ENCODE data around the gene KLF1. TPM values are rescaled to one million over a fixed set of nuclear protein-coding genes. Genes with fewer than 3 reads are reported as not detected.

Gene KLF1
- total and polyA plus RNA-seq, 2 of the 8 experiments (the other 6 are each of a cell fraction or from before 2014, with no cell fraction given) = 0.84 to 0.91 TPM

DNA sequence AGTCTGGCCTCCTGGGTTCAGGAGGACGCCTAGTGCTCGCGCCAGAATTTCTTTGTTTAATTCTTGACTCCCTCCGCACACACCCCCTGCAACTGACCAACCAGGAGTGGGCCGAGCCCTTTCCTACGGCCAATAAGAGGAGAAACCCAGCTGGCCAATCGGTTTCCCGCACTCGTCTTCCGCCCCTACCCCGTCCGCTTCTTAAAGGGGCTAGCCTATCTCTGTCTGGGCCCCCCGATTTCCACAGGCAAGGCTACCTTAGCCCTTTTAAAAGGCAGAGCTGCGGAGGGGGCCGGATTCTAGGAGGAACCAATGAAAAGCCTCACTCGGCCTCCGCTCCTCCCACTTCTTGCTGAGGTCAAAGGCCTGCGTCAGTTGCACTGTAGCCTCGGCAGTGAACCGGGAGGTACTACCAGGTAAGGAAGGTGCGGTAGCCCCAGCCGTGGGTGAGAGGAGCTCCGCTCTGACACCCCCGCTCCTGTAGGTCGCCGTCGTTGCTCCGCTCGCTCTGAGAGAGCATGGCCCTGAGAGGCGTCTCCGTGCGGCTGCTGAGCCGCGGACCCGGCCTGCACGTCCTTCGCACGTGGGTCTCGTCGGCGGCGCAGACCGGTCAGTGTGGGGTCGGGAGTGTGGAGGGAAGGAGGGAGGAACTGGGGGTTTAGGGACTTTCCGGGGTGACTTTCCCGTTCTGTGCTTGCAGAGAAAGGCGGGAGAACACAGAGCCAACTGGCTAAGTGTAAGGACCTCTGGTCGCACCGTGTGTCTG is 4.0 kb upstream of the KLF1 start, which contains the start of gene GCDH:
Gene GCDH, plus strand, starts transcription at position 374 of the 766 bp plus-strand sequence. Its CDS starts 145 bp downstream, at position 519.
- Histone ChIP-seq H3K27me3 (replicated peaks in 1 of 4; ENCODE audit: control insufficient read depth in 3 of 4, extremely low read depth in 1 of 4, insufficient read depth in 3 of 4, low read length in 3 of 4) (peaks cover 0 to 9% (median 4%) of the 10 kb centered on the region in 4 experiments; a peak in 4 of 7 replicates), H2BK120ac (replicated peaks; ENCODE audit: low read depth, low read length) (no peak within 1 kb of the TSS), H3K4ac (replicated peaks; ENCODE audit: insufficient read length, low read depth, low read length) (peak within 1 kb of the TSS; percentile 81), H3K14ac (ENCODE audit: insufficient read length) (no peak within 1 kb of the TSS), H2BK15ac (ENCODE audit: low read length) (no peak within 1 kb of the TSS), H3K79me1 (ENCODE audit: low read depth, low read length) (peaks cover 6% of the 10 kb centered on the region; the same call in 1 of the 2 replicates), H2AK5ac (ENCODE audit: low read depth, low read length) (no peak within 1 kb of the TSS), H4K5ac (ENCODE audit: insufficient read length, low read depth, low read length) (peak within 1 kb of the TSS; percentile 69), H3K9ac (replicated peaks in 1 of 4; ENCODE audit: extremely low read depth in 1 of 4, low read depth in 3 of 4, low read length in 3 of 4) (peak within 1 kb of the TSS; percentile 76 to 90 (median 82)), H4K91ac (replicated peaks; ENCODE audit: insufficient read length, low read length) (peak within 1 kb of the TSS; percentile 42), H3K4me2 (ENCODE audit: insufficient read depth in 1 of 2, low read depth in 2 of 2, low read length in 2 of 2) (peak within 1 kb of the TSS; percentile 78 to 96), H3K4me1 (replicated peaks in 1 of 4; ENCODE audit: control insufficient read depth in 3 of 4, insufficient read depth in 4 of 4, low read length in 3 of 4) (peaks cover 0 to 6% (median 5%) of the 10 kb centered on the region in 4 experiments; a peak in 4 of 7 replicates), H3K18ac (ENCODE audit: extremely low read depth, low read length) (peak within 1 kb of the TSS; percentile 11), H4K8ac (ENCODE audit: extremely low read depth, insufficient read depth, low read length) (peak within 1 kb of the TSS; percentile 94), H3K4me3 (ENCODE audit: extremely low read depth in 1 of 4, insufficient read depth in 2 of 4, low read depth in 3 of 4, low read length in 4 of 4) (peak within 1 kb of the TSS; percentile 81 to 98 (median 92)), H3K56ac (replicated peaks; ENCODE audit: insufficient read length, low read depth, low read length) (no peak within 1 kb of the TSS), H3K23ac (ENCODE audit: insufficient read length) (no peak within 1 kb of the TSS), H3K23me2 (ENCODE audit: low read depth, low read length) (peaks cover 11% of the 10 kb centered on the region; the same call in 1 of the 2 replicates), H2AFZ (ENCODE audit: low read length) (no peak within 1 kb of the TSS), H2BK5ac (ENCODE audit: low read depth, low read length) (peak within 1 kb of the TSS; percentile 81), H3K27ac (ENCODE audit: low read depth, low read length) (peak within 1 kb of the TSS; percentile 82), H3K36me3 (ENCODE audit: control insufficient read depth in 2 of 4, insufficient read depth in 4 of 4, low read length in 3 of 4) (peaks cover 8 to 19% (median 13%) of the 10 kb centered on the region in 4 experiments), H4K20me1 (replicated peaks in 1 of 2; ENCODE audit: control insufficient read depth in 1 of 2, insufficient read depth in 2 of 2, low read length in 2 of 2) (peaks cover 3 to 8% of the 10 kb centered on the region in 2 experiments), H2BK20ac (ENCODE audit: low read length) (no peak within 1 kb of the TSS), H2BK12ac (ENCODE audit: low read depth, low read length) (peak within 1 kb of the TSS; percentile 60), H3K79me2 (ENCODE audit: control insufficient read depth in 1 of 2, insufficient read depth in 2 of 2, low read length in 2 of 2) (peaks cover 0 to 12% of the 10 kb centered on the region in 2 experiments; a peak in 1 of 4 replicates), H3K9me3 (ENCODE audit: insufficient read depth in 2 of 2, low read depth in 1 of 2, low read length in 1 of 2) (no peaks in the 10 kb centered on the region)
- ChIA-PET POLR2A (ENCODE audit: partially characterized antibody) (interaction anchor here (0.5 to 10.5 kb wide), 36 partner anchors 9 to 1655 kb away, joined by 3 to 110 read pairs (median 4); partner anchors contain the start of genes CALR, DNASE2, FARSA and GADD45GIP1), CTCF (ENCODE audit: partially characterized antibody) (interaction anchor here (0.6 to 1.6 kb wide), 9 partner anchors 10 to 199 kb away, joined by 3 to 6 read pairs (median 3); no protein-coding TSS in a partner anchor)
- FAIRE-seq (peak; percentile 94), DNase-seq (ENCODE audit: low read depth in 1 of 2, low spot score in 2 of 2) (peak; percentile 95 to 98)
- 1% methylated on average over 49 of the region's 49 CpGs; no CpG with 5 or more reads in 1 of the 2 experiments for WGBS, 2 experiments (ENCODE audit: extremely low coverage in 1 of 2, insufficient coverage in 1 of 2, insufficient read length in 1 of 2, insufficient replicate concordance in 2 of 2, low coverage in 1 of 2, low lambda C conversion rate in 2 of 2, missing lambda C conversion rate in 1 of 2)
- TF ChIP-seq TCF12 (IDR thresholded peaks at IDR 0.05; ENCODE audit: low read depth, low read length) (no peak), CEBPB (IDR thresholded peaks at IDR 0.05; ENCODE audit: low read depth, low read length) (no peak), HDAC6 (IDR thresholded peaks at IDR 0.05; ENCODE audit: low read depth, low read length) (no peak), CBX8 (IDR thresholded peaks at IDR 0.05; ENCODE audit: borderline replicate concordance, low read depth, low read length) (no peak), BCL11A (IDR thresholded peaks at IDR 0.05; ENCODE audit: low read depth in 2 of 2, low read length in 2 of 2) (no peak), TBP (IDR thresholded peaks at IDR 0.05; ENCODE audit: low read depth, low read length) (peak; percentile 39; the same call in 1 of the 2 replicates), SIRT6 (IDR thresholded peaks at IDR 0.05; ENCODE audit: low read length) (no peak), EZH2 (IDR thresholded peaks at IDR 0.05; ENCODE audit: low read depth, low read length, severe bottlenecking) (no peak)
- TF ChIP-seq, protein P1, sequence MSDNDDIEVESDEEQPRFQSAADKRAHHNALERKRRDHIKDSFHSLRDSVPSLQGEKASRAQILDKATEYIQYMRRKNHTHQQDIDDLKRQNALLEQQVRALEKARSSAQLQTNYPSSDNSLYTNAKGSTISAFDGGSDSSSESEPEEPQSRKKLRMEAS (IDR thresholded peaks at IDR 0.05) = peak; percentile 69
- TF ChIP-seq, protein P2, sequence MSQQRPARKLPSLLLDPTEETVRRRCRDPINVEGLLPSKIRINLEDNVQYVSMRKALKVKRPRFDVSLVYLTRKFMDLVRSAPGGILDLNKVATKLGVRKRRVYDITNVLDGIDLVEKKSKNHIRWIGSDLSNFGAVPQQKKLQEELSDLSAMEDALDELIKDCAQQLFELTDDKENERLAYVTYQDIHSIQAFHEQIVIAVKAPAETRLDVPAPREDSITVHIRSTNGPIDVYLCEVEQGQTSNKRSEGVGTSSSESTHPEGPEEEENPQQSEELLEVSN (IDR thresholded peaks at IDR 0.05) = peak; percentile 54

All from H1 (cell line).